HG02623 (cell line): ENCODE measurements around the gene PAWR.
"Not testable (repeated sequence)": the region's sequence is repeated elsewhere in the genome, so short reads cannot be mapped to it uniquely, and the experiment has no call there.

ENCODE experiments used
- ATAC-seq: cut with Tn5 transposase; IDR thresholded peaks from one replicate; pipeline ENCODE4 v1.9.1; 2021; ENCODE audit warnings: moderate library complexity; ENCODE audit not compliant: unreplicated experiment

The PAWR gene

GRCh38 chr12:79553863-79554574 lies 136.7 kb downstream of the PAWR start:
- ATAC-seq, result no peak

DNA sequence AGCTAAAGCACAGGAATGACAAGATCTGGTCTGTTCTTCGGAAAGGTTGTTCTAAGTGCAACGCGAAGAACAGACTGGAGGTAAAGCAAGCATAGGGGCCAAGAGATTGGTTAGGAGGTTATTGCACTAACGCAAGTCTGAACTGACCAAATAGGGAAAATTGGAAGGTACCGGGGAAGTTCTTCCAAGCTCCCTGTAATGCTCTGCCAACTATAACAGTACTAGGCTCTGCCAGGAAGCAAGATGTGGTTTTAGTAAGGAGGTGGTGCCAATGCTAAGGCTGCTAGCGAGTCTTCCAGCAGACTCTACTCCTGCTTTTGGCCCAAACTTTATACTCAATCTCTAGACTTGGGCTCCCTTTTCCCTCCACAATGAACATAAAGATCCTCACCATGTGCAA lies 138.6 kb downstream of the PAWR start:
- no peak for ATAC-seq

DNA sequence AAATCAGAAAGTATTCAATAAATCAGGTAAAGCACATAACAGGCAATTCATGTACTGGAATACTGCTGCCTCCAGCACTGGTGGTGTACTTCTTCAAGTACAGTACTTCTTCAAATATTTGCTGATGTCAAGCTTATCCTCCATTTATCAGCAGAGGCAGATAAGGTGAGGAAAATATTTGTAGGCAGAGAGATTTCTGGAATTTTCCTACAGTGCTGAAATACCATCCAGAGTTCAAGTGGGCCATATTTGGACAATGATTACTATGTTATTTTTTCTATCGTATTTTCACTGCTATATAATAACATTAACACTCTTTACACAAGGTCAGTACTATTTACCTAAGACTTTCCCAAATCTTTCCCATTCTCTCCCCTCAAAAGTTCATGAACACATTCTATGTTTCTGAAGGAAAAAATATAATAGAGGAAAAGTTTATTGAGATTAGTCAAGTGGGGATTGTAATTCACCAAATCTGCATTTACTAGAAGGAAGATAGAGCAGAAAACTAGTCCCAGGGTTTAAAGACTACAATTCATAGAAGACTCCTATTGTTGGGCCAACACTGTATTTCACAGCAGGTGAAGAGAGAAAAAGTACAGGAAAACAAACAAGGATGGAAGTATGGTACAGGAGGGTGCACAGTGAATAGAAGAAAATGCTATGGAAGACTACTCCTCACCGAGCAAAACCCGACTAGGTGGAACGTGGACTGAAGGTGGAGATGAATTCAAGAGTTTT lies 141.1 kb downstream of the PAWR start:
- ATAC-seq, result no peak

- ATAC-seq, result no peak
These were observed 142.2 kb downstream of the PAWR start for GRCh38 chr12:79548610-79548924.

GRCh38 chr12:79547735-79548609 lies 142.8 kb downstream of the PAWR start:
- peak; percentile 80 for ATAC-seq

DNA sequence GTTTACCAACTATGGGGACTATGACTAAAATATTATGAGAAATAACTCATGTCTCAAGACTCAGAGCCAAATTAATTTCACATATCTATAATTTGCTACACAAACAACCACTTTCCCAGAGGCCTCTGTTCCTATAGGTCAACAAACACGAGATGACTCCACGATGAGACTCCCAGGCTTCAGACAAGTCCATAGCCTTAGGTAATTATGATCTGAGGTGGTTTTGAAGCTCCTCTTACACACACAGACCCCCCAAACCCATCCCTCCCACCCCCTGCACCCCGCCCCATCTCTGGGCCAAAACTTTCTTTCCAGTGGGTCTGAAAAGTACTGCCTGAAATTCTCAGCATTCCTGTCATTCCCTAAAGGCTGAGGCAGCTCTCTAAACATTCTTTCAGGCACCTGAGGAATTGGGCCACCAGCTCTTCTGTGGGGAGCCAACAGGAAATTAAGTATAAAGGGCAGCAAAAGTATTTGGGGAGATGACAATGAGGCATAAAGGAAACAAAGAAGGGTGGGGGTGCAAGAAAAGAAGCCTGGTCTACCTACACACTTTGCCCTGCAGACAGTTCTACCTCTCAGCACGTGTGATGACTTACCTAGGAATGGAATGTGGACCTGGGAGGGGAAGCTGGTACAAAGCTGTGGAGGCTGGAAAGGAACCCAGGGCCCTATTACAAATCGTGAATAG lies 143.6 kb downstream of the PAWR start:
- ATAC-seq, result no peak

DNA sequence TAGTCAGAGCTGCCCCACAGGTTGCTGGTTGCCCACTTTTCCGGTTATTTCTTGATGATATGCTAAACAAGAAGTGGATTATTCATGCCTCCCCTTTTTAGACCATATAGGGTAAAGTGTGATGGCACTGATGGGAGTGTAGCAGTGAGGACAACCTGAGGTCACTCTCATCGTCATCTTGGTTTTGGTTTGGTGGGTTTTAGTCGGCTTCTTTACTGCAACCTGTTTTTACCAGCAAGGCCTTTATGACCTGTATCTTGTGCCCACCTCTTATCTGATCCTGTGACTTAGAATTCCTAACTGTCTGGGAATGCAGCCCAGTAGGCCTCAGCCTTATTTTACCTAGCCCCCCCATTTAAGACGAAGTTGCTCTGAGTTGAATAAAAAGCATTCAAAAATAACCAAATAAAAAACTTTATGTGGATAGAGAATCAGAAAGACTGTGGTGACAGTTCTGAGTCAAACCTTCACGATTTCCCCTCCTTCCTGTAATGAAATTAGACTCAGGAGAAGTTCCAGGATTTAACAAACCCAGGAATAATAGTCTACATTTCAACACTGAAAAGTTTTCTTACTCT lies 144.2 kb downstream of the PAWR start:
- ATAC-seq, result no peak

GRCh38 chr12:79544439-79544838 lies 146.3 kb downstream of the PAWR start:
- not testable (repeated sequence) for ATAC-seq

DNA sequence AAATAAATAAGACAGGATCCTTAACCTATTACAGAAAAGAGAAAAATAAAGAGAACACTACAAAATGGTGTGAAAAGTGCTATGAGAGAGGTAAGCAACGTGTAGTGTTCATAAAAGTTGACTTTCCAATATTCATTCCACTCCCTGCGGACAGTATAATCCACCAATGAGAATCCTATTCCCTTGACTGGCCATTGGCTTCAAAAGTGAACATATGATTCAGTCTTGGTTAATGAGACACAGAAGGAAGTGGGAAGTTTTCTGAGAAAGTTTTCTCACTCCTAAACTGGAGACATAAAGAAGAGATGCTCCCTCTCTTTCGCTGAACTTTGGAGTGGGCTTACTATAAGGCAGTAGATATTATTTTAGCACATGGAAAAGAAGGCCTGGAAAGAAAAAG lies 153.1 kb downstream of the PAWR start:
- ATAC-seq, result no peak

DNA sequence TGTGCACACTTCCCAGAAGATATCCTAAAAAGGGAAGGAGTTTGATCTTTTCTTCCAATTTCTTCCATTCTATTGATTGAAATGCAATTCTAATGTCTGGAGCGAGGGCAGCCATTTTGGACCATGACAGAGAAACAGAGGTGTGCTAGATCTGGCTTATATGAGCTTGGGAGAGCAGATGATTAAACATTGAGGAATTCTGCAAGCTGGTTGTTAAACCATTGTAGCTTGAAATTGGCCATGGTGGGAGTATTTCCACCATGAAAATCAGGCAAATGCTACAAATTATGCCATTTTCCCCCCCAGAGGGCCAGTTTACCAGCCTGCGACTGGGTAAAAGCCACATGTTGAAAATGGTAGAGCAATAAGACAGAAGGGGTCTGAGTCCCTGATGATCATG lies 155.0 kb downstream of the PAWR start:
- ATAC-seq, result no peak
